VCaP (cell line): Measurements from ENCODE around the gene POLE4.

Experiments used
- H3K27ac ChIP-seq: fragments of 450-650 bp; 2 replicates; pipeline ENCODE4 v1.5.1; 2017
- CTCF ChIP-seq: fragments of 450-650 bp; conservative IDR thresholded peaks from 2 replicates; pipeline ENCODE4 v1.5.1; 2017; ENCODE audit warnings: mild to moderate bottlenecking, moderate library complexity

The POLE4 gene

DNA sequence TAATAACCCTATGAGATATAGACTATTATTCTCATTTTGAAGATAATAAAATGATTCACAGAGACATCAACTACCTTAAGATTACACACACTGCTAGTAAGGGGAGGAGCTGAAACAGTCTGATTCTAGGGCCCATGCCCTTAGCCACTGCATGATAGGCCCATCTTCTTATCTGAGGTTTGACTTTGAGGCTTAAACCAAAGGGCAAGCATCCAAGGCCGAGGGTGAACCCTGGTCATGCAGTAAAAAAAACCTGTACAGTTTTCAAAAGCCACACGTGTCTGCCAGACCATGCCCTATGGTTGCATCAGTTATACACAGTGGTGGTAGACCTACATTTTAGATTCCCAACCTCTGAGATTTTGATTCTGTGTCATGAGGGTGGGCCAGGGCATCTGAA lies 44.8 kb downstream of the POLE4 start:
- TF ChIP-seq CTCF: no peak

GRCh38 chr2:75003773-75004172 lies 45.3 kb downstream of the POLE4 start:
- TF ChIP-seq CTCF: no peak
- H3K27ac ChIP-seq: no peak overlapping the region

More for the DNA sequence above, 44.8 kb downstream of the POLE4 start:
- no peak overlapping the region for H3K27ac ChIP-seq

DNA sequence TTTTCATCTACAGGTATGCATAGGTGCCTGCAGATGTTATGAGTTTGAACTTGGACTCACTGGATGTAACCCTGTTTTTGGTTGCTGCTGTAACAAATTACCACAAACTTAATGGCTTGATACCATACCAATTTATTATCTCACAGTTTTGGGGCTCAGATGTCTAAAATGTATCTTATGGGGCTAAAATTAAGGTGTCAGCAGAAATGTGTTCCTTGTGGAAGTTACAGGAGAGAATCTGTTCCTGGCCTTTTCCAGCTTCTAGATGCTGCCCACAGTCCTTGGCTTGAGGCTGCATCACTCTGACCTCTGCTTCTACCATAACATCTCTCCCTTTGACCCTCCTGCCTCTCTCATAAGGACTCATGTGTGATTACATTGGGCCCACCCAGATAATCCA lies 47.6 kb downstream of the POLE4 start:
- no peak for TF ChIP-seq CTCF
- H3K27ac ChIP-seq: no peak overlapping the region

DNA sequence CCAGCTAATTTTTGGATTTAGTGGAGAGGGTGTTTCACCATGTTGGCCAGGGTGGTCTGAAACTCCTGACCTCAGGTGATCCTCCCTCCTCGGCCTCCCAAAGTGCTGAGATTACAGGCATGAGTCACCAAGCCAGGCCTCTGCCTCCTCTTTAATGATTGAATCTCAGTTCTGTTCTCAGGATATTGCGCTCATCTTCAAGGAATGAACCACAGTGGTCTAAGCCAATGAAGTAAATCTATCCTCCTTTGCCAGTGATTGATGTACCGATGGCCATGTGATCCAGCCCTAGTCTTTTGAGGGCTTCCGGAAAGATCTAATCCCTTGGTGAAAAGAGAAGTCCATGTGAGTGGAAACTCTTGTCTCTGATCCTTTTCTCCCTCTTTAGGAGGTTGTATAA lies 48.6 kb downstream of the POLE4 start:
- TF ChIP-seq CTCF: no peak
- no peak overlapping the region for H3K27ac ChIP-seq

- no peak for TF ChIP-seq CTCF
- no peak overlapping the region for H3K27ac ChIP-seq
Measured at GRCh38 chr2:75007819-75008218, 49.4 kb downstream of the POLE4 start.

DNA sequence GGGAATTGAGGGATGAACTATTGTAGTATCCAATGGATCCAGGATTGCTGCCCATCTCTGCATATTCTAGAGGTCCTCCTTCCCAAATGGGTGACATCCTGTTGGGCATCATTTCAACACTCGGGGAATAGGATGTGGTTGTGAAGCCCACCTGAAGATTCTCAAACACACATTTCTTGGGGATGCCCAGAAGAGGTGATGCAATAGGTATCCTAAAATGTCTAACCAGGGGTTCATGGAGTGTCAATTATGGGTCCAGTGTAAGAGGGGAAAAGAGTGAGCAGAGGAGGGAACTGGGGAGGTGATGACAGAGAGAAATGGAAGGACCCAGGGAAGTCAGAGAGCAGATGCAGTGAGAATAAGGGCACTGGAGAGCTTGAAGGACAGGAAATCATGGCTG lies 52.1 kb downstream of the POLE4 start:
- TF ChIP-seq CTCF: no peak
- no peak overlapping the region for H3K27ac ChIP-seq

DNA sequence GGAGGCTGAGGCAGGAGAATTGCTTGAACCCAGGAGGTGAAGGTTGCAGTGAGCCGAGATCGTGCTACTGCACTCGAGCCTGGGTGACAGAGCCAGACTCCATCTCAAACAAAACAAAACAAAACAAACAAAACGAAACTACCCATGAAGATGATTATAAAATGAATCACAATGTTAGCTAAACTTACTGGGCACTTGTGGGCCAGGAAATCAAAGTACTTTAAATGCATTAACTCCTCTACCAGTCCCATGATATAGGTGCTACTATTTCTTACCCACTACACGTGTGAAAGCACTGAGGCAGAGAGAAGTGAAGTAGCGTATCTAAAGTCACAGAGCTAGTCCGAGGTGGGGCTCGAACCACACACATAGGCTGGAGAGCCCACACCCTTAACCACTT lies 53.6 kb downstream of the POLE4 start:
- no peak for TF ChIP-seq CTCF
- H3K27ac ChIP-seq: no peak overlapping the region

DNA sequence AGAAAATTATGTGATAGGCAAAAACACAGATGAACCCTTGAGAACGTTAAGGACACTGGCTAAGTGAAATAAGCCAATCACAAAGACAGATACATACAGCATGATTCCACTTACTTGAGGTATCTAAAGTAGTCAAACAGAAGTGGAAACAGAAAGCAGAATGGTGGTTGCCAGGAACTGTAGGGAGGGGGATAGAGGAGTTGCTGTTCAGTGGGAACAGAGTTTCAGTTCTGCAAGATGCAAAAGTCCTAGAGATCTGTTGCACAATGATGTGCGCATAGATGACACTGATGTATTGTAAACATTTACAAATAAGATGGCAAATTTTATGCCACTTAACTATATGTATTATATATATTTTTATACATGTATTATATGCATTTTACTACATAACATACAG lies 59.7 kb downstream of the POLE4 start:
- H3K27ac ChIP-seq: no peak overlapping the region
- no peak for TF ChIP-seq CTCF
